NCI-H2227 (cell line): ENCODE results near the gene CYP8B1.
A peak's percentile ranks its signal among the peaks of the same experiment; 100 is the strongest.

Experiments
- DNase-seq: peaks from one replicate; lab custom pipeline; 2025; ENCODE audit not compliant: unreplicated experiment; lab: John Stamatoyannopoulos, UW

Gene CYP8B1

DNA sequence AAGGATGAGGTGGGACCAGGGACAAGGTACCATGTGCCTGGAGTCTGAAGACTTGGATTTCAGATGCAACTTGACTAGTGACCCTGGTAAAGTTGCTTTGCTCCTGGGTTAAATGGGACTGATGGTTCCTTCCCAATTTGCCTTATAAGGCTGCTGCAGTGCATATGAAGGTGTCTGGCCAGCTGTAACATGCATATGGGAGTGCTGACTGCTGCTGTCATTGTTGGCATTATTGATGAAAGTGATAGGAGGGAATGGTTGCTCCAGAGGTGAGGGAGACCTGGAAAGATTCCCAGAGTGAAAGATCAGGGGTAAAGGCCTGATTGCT, 20.5 kb downstream of the CYP8B1 start:
- DNase-seq, result no peak

DNA sequence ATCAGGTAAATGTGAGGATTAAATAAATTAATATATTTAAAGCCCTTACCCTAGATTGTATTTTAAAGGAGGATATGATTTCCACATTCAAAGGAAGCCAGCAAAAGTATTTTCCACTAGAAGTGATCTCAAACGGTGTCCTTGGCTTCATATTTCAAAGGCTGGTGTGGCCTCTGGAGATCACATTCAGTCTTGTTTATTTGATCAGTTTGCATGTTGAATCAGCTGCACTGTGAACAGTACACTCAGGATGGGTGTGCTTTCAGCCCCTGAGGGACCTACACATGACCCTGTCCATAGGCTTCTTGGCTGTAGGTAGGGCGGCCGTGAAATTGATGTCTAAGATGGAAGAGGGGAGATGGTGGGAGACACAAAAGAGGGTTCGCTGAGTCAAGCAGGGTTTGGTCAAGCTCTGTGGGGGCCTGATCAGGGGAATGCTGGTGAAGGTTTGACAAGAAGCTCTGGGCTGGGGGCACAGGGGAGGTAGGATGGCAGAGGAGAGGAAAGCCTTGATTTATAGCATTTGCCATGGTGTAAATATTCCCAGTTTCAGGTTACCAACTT, 21.9 kb downstream of the CYP8B1 start:
- DNase-seq, result no peak

DNA sequence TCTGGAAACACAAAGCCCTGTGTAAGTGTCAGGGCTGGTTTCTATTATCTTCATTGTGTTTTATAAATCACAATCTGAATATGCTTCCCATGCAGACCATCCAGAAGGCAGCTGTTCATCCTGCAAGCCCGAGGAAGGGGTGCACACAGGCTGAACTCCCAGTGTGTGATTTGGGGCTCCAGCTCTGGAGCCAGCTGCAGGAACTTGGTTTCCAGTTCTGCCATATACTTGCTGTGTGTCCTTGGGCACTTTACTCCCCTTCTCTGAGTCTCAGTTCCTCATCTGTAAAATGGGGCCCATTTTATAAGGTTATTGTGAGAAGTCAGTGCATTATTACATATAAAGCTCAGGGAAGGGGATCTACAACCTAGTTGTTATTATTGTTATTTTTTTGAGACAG, 22.6 kb downstream of the CYP8B1 start:
- no peak for DNase-seq

DNA sequence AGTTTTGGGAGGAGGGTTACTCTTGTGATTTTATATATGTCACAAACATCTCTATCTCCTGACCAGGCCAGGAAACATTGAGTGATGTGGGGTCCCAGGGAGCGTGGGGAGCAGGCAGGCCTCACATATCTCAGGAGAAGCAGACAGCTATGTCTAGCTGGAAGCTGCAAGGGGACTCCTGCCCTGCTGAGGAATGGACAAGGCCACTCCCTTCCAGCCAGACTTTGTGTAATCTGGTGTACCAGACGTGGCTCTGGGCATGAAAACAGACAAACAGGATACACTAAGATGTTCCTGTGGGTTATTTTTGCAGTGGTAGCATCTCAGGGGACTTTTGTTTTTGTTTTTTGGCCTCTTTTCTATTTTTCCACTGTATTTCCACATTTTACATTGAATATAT, 23.2 kb downstream of the CYP8B1 start:
- DNase-seq, result no peak

DNA sequence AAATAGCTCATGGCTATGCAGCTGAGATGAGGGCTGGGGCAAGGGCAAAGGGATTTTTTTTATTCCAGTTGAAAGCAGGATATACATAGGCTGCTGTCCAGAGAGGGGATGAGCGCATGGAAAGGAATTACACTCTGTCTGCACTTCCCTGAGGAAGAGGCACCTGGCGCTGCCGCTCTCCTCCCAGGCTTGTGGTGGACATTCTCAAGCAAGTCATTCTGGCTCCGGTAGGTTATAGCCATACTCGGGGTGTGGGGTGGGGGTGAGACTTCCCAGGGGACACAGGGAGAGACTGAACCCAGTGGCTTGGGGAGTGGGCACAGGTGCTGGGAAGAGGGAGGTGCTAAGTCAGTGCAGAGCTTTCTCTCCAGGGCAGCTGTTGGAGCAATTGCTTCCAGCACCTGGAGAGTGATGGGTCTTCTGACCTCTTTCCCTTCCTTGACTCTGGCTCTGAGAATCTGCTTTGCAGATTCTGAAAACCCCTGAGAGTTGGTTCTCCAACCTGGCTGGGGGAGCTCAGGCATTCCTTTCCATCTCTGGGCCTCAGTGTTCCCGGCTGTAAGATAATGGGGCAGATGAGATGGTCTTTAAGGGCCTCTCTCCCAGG, 24.3 kb downstream of the CYP8B1 start:
- no peak for DNase-seq

DNA sequence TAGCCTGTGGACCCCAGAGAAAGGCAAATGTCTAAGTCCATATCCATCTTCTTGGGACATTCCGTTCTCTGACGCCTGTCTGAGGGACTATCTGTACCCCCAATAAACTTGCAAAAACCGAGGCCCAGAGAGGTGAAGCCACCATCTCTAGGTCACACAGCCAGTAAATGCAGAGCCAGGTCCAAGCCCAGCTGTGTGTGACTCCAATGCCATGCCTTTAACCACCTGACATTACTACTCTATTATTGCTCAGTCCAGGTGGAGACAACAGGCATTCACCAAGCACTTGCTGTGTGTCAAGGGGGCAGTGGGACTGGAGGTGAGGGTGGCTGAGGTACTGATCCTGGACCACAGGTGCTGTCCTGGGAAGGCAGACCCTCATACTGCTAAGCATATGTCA, 25.4 kb downstream of the CYP8B1 start:
- no peak for DNase-seq

DNA sequence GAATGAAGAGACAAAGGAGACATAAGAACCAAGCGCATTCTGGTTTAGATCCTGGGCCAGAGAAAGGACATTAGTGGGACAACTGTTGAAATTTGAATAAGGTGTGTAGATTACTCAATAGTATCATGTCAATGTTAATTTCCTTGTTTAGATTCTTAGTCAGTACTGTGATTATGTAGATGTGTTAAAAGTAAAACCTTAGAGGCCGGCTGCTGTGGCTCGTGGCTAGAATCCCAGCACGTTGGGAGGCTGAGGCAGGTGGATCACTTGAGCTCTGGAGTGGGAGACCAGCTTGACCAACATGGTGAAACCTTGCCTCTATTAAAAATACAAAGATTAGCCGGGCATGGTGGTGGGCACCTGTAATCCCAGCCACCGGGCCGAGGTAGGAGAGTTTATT, 26.7 kb downstream of the CYP8B1 start:
- DNase-seq, result no peak

DNA sequence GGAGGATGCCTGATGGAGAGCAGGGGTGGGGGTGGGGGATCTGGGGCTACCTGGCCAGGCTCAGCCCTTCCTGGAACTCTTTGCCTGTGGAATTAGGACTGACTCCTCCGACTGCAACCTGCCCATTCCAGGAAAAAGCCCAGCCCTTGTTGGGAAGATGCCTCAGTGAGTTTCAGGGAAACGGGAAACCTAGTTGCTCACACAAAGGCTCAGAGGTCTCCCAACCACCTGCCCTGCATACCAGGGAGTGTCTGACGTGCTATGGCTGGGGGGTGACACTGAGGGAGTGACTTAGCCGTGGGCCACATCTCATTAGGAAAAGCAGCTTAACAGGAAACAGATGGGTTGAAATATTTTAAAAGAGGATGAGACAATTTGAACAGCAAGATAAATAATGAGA, 27.9 kb downstream of the CYP8B1 start:
- DNase-seq, result no peak

DNA sequence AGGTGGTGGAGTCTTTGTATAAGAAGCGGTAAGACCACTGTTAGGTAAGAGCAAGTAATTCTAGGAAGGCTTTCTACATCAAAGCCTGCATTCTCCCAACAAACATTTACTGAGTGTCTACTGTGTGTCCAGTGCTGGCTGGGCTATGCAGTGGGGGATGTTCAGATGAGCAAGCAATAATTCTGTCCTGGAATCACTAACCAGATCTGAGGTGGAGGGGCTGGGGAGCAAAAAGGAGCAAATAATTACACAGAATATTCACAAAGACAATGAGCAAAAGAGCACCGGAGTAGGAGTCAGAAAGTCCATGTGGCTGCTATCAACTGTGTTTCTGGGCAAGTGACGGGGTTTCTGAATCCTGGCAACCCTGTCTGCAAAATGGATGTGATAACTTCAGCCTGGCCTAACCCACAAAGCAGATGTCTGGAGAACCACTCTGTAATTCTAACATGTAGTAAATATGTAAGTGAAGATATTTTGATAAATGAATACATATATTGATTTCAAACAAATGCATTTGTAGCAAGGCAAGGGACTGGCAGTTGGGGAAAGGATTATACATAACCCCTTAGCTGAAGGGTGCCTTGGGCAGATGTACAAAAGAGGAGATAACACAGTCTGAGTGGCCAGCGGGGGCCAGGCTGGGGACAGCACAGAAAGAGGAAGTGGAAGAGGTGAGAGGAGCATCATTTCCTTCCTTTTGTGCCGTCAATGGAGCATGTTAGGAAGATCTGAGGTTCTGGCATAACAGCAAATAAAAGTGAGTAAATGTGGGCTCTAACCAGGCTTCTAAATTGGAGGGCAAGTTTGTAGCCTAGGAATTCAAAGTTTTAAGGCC, 28.8 kb downstream of the CYP8B1 start:
- no peak for DNase-seq

DNA sequence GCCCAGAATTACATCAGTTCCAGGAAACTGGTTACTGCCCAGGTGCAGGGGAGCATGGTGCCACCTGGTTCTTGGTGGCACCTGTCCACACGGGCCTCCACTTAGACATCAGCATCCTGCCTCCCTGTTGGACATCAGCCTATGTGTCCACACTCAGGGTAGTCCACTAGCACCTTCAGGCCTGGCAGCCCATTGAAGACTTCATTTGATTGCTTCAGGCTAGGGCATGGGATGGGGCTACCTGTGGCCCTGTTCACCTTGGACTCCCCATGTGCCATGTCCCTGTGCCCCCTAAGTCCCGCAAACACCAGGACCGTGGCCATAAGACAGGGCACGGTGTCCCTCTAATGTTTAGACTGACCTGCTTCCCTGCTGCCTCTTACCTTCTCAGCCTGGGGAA, 30.9 kb downstream of the CYP8B1 start:
- no peak for DNase-seq

DNA sequence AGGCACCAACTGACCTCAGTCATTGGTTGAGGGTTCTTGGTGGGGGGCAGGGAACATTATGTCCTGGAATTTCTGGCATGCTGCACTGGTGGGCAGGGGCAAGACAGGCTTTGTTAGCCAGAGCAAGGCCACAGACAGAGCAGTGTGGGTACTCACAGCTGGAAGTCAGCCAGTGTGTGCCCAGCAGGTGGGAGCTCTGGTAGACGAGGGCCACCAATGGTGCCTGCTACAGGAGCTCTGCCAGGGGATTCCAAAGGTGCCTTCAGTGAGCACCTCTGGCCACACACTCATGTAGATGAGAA, 31.3 kb downstream of the CYP8B1 start:
- DNase-seq, result no peak

DNA sequence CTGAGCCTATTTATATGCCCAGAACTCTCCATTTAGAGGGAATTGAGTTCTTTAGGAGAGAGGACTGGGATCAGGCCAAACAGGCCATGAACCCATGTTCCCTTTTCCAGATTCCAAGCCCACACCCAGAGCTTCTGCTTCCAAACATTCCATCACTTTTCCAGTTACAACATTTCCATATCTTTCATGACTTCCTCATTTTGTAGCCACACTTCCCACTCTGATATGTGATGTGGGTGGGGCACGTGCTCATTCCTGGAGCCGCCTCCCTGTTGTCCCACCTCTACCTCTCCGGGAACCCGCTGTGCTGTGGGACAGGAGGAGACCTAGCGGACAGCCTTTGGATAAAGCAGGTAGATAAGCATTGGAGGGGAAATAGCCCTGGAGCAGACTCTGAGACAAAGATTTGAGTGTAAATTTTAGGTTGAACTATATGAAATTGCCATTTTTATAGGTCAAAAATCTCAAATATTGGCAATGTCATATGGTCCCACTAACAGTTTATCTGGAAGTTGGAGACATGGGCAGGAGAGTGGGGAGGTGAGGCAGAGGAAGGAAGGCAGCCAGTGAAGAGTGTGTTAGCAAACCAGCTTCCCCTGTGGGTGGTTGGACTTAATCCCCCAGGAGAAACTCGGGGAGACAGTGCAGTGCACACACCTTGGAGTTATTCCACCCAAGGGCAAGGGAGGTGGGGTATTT, 31.8 kb downstream of the CYP8B1 start:
- no peak for DNase-seq

DNA sequence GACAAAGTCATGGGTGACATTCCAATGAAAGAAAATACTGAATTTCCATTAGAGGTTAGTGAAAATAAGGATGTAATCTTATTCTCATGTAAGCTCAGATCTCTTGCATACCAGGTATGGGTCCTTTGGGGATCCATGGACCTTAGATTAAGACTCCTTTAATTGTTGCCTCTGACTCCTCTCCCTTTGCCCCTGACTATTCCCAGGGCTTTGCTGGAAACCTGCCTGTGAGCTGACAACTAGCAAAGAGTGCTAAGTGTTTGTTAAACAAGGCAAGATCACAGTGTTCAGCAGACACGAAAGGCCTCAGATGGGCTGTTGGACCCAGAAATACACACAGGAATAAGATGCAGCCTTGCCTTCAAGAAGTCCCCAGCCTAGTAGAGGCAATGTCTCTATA, 34.3 kb downstream of the CYP8B1 start:
- no peak for DNase-seq

DNA sequence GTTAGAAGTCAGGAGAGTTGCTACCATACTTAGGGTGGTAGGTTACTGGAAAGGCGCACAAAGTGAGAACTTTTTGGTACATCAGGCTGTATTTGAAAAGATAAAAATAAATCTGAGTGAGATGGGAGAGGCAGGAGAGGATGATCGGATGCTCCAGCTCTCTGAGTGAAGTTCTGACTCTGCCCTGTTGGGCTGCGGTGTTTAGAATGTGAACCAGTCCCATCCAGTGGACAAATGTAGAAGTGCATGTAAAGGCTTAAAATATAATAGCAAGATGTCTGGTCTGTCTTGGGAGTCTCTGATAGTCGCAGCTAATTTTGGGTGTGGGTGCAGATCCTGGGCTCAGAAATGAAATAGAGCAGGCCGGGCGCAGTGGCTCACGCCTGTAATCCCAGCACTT, 36.1 kb downstream of the CYP8B1 start:
- DNase-seq, result peak; percentile 74

DNA sequence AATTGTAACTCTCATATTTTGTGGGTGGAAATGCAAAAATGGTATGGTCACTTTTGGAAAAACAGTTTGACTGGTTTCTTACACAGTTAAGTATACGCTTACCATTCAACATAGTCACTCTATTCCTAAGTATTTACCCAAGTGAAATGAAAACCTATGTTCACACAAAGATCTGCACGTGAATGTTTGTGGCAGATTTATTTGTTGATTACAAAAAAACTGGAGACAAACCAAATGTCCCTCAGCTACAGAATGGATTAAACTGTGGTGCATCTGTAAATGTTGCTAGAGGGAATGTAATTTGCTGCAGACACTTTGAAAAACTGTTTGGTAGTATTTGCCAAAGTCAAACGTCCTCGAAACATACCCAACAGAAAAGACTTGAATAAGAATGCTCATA, 37.1 kb downstream of the CYP8B1 start:
- no peak for DNase-seq

DNA sequence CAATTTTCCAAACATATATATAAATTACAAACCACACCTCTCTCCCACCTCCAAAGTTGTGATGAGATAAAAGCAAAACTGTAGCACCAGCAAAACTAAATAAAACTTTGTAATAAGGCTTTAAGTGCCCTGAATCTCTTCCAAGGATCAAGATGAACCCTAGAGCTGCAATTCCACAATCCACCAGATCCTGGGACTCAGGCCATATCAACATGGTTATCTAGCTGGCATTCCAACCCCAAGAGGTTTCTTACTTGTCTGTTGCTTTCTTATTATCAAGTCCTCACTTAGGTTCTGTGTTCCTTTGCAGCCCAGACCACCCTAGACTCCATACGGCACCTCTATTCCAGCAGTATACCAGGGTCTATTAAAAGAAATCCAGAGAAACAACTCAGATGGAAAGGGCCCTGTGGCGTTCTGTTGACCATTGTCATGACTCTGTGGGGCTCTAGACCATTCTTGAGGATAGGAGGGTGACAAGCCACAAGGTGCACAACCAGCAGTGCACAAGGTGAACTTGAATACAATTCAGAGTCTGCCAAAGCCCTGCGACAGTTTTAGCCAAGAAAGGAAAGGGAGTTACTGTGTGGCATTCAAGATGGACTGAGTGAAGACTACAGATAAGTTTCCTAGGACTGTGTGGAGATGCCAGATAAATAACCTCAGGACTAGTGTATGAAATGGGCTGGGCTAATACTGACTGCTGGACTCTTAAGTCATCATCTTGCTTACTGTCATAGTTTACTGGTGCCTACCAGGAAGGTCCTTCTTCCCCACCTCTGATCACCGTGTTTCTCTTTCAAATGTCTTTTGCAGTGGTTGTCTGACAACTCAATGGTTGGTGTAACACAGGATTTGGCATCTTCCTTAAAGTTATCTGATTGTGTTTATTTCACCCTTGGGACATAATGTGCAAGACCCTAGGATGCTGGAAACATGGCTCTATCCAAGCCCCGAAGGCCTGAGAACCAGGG, 39.2 kb downstream of the CYP8B1 start:
- DNase-seq, result no peak

DNA sequence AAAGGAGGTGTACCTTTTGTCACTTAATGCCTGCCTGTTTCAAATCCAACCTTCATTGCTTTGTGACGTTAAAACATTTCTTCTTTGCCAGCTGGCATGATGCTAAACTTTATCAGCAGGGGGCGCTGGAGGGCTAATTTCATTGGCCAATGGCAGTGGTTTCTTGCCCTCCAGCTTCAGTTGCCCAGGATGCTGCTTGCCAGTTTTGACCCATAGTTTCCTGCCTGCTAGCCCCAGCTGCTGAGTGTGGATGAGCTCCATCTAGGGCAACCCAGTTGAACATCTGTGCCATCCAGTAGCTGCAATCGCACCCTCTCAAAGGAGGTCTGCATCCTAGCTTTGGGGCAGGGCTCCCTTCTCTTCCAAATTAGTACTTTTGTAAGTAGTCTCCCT, 44.4 kb downstream of the CYP8B1 start:
- peak; percentile 65 for DNase-seq

DNA sequence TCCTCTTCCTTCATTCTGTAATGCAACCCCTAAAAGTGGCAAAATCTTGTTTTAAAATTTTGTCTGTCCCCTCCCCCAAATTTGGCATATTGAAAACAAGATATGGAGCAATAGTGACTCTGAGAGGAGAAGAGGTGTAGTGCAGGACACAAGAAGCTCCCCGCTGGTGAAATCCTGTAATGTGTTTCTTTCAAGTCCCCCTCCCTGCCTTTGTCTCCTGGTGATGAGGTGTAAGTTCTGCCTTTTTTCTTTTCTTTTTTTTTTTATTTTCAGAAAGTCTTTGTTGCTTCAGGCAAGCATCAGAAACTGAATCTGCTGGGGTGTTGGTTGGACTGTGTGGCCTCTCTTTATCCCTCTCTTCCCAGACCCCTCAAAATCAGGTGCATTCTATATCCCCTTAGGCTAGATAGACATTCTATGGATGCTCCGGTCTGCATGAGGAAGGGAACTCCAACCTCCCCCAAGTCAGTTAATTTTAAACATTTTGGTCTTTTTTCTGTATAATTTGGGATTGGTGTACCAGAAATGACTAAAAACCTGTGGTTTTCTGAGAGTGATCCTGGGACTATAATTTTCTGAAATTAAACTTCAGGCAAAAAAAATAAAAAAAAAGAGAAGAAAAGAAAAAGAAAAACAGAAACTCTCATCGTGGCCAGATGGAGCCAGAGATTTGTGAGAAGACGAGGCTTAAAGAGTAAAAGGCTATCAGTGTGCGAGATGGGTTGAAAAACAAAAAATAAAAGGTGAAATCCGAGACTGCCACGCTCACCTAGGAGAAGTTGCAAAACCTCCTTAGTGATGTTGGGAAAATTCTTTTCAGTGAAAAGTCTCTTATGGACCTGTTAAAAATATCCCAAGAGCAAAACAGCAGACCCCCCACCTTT, 45.0 kb downstream of the CYP8B1 start:
- peak; percentile 50 for DNase-seq

DNA sequence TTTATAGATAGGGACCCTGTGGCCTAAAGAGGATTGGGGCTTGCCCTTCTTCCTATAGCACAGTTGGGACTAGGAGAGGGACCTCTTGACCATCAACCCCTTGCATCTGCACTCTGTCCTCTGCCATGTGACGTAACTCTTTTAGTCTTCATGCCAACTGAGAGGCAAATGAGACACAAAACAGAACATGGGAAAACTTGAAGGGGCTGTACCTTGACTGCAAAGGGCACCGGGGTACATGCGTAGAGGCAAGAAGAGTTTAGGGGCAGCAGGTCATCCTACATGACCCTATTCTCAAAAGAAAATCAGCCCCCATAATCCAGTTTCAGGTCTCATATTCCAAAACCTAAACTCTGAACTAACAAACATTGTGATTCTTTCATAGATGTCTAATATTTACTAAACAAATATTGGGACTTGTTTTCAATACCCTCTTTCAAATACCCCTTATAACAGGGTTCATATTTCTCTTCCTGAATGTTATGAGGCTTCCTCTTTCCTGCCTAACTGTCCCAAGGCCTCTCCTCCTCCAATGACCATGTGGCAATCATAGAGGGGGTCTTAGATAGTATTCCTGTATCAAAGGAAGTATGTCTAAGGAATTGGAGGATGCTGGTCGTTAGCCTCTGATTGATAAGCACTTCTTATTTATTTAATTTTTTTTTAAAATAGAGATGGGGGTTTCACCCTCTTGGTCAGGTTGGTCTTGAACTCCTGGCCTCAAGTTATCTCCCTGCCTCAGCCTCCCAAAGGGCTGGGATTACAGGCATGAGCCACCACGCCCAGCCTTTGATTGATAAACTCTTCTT, 45.8 kb downstream of the CYP8B1 start:
- no peak for DNase-seq
